Astrocyte (in vitro differentiated cells and primary cell): Measurements from ENCODE around the gene EIF3D. TPM values are rescaled to one million over a fixed set of nuclear protein-coding genes. Genes with fewer than 3 reads are reported as not detected.

Experiments
- DNase-seq: peaks from one replicate; pipeline ENCODE4 v3.0.0-alpha.2; 2010; ENCODE audit warnings: low read depth
- FAIRE-seq: peaks from 2 replicates; lab custom pipeline; 2011; peaks lifted over from hg19 to GRCh38; lab: Jason Lieb, UNC
- H2AFZ ChIP-seq: 2 replicates; pipeline ENCODE4 v1.6.0; 2012; ENCODE audit warnings: low read depth, low read length, inconsistent platforms
- H3K27ac ChIP-seq: 2 replicates; pipeline ENCODE4 v1.5.1; 2011; ENCODE audit warnings: low read depth, low read length, inconsistent platforms
- H3K27me3 ChIP-seq: 2 replicates; pipeline ENCODE4 v1.6.0; 2011; ENCODE audit warnings: low read length, inconsistent platforms; ENCODE audit not compliant: insufficient read depth
- H3K36me3 ChIP-seq: 2 replicates; pipeline ENCODE4 v1.5.1; 2011; ENCODE audit warnings: low read length, inconsistent platforms; ENCODE audit not compliant: insufficient read depth
- H3K4me1 ChIP-seq: 2 replicates; pipeline ENCODE4 v1.5.1; 2011; ENCODE audit warnings: low read length, inconsistent platforms; ENCODE audit not compliant: insufficient read depth
- H3K4me2 ChIP-seq: 2 replicates; pipeline ENCODE4 v1.6.0; 2012; ENCODE audit warnings: low read length, inconsistent platforms
- H3K4me3 ChIP-seq: 2 replicates; pipeline ENCODE4 v1.5.1; 2011; ENCODE audit warnings: low read depth, mild to moderate bottlenecking, low read length, inconsistent platforms; ENCODE audit not compliant: insufficient read depth
- H3K79me2 ChIP-seq: 2 replicates; pipeline ENCODE4 v1.6.0; 2012; ENCODE audit warnings: mild to moderate bottlenecking, low read length, inconsistent platforms; ENCODE audit not compliant: insufficient read depth
- H3K9ac ChIP-seq: 2 replicates; pipeline ENCODE4 v1.6.0; 2012; ENCODE audit warnings: mild to moderate bottlenecking, low read length, inconsistent platforms
- H3K9me3 ChIP-seq: 2 replicates; pipeline ENCODE4 v1.5.1; 2012; ENCODE audit warnings: low read depth, mild to moderate bottlenecking, low read length, inconsistent platforms; ENCODE audit not compliant: insufficient read depth
- H4K20me1 ChIP-seq: 2 replicates; pipeline ENCODE4 v1.6.0; 2012; ENCODE audit warnings: low read length, inconsistent platforms; ENCODE audit not compliant: insufficient read depth
- H3K27ac Mint-ChIP-seq: one replicate; pipeline ENCODE4 v1.8.0; 2021; ENCODE audit warnings: mild to moderate bottlenecking, mixed read lengths; ENCODE audit not compliant: unreplicated experiment
- H3K27me3 Mint-ChIP-seq: one replicate; pipeline ENCODE4 v1.8.0; 2021; ENCODE audit warnings: low read depth, mixed read lengths; ENCODE audit not compliant: unreplicated experiment
- H3K36me3 Mint-ChIP-seq: one replicate; pipeline ENCODE4 v1.8.0; 2021; ENCODE audit warnings: low read depth, mixed read lengths; ENCODE audit not compliant: unreplicated experiment
- H3K4me1 Mint-ChIP-seq: one replicate; pipeline ENCODE4 v1.8.0; 2021; ENCODE audit warnings: low read depth, mixed read lengths; ENCODE audit not compliant: unreplicated experiment
- H3K4me3 Mint-ChIP-seq: one replicate; pipeline ENCODE4 v1.8.0; 2021; ENCODE audit warnings: mild to moderate bottlenecking, moderate library complexity, mixed read lengths; ENCODE audit not compliant: unreplicated experiment
- H3K9me3 Mint-ChIP-seq: one replicate; pipeline ENCODE4 v1.8.0; 2021; ENCODE audit warnings: mild to moderate bottlenecking, mixed read lengths; ENCODE audit not compliant: unreplicated experiment
- EZH2 ChIP-seq: IDR thresholded peaks from 2 replicates; pipeline ENCODE4 v1.6.1; 2012; ENCODE audit warnings: mild to moderate bottlenecking, low read length, inconsistent platforms; ENCODE audit not compliant: insufficient read depth
- total RNA-seq: library from RNA; stranded (reverse); gene quantifications from 2 replicates; pipeline ENCODE4 v1.2.1, GENCODE V29; 2021
- TF ChIP-seq, protein P1 (sequence below): IDR thresholded peaks from 2 replicates; pipeline ENCODE4 v1.5.1; 2011; ENCODE audit warnings: low read depth, mild to moderate bottlenecking, inconsistent platforms, low read length, moderate library complexity; ENCODE audit not compliant: insufficient read depth

Gene EIF3D
- total RNA-seq, 1 donor from 2014 or later, result 168 TPM

- TF ChIP-seq, protein P1, sequence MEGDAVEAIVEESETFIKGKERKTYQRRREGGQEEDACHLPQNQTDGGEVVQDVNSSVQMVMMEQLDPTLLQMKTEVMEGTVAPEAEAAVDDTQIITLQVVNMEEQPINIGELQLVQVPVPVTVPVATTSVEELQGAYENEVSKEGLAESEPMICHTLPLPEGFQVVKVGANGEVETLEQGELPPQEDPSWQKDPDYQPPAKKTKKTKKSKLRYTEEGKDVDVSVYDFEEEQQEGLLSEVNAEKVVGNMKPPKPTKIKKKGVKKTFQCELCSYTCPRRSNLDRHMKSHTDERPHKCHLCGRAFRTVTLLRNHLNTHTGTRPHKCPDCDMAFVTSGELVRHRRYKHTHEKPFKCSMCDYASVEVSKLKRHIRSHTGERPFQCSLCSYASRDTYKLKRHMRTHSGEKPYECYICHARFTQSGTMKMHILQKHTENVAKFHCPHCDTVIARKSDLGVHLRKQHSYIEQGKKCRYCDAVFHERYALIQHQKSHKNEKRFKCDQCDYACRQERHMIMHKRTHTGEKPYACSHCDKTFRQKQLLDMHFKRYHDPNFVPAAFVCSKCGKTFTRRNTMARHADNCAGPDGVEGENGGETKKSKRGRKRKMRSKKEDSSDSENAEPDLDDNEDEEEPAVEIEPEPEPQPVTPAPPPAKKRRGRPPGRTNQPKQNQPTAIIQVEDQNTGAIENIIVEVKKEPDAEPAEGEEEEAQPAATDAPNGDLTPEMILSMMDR, result no peak
- TF ChIP-seq EZH2, result no peak
- DNase-seq (no peak), FAIRE-seq (no peak)
- Histone ChIP-seq H3K4me1 (peaks cover 8% of the 10 kb centered on the region), H3K4me3 (no peak overlapping the region), H2AFZ (no peak overlapping the region), H3K9me3 (no peaks in the 10 kb centered on the region), H3K9ac (no peak overlapping the region), H3K36me3 (no peaks in the 10 kb centered on the region), H3K27me3 (peaks cover 6% of the 10 kb centered on the region), H4K20me1 (no peaks in the 10 kb centered on the region), H3K79me2 (no peaks in the 10 kb centered on the region), H3K27ac (no peak overlapping the region), H3K4me2 (no peak overlapping the region)
- Mint-ChIP-seq H3K9me3 (no peaks in the 10 kb centered on the region), H3K27me3 (peaks cover 20% of the 10 kb centered on the region), H3K4me1 (peaks cover 13% of the 10 kb centered on the region), H3K4me3 (no peak overlapping the region), H3K27ac (no peak overlapping the region), H3K36me3 (no peaks in the 10 kb centered on the region)
Observed at GRCh38 chr22:36564422-36565158, 35.6 kb upstream of the EIF3D start.

DNA sequence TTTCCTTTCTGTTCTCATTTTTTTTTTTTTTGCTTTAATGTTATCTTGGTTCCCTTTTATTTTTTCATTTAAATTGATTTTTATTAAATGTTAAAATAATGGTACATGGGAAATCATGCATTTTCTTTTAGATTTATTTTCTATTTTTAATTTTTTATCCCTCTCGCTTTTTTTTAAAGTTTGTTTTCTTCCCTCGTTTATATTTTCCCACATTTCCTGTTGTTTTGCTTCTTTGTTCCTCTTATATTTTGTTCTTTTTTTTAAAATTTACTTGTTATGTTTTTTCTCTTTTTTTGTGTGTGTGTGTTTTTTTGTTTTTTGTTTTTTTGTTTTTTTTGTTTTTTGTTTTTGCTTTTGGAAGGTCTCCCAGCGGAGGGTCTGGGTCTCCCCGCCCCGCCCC, 34.9 kb upstream of the EIF3D start:
- Mint-ChIP-seq H3K27me3 (peaks cover 20% of the 10 kb centered on the region), H3K27ac (no peak overlapping the region), H3K4me1 (peaks cover 13% of the 10 kb centered on the region), H3K9me3 (no peaks in the 10 kb centered on the region), H3K4me3 (no peak overlapping the region), H3K36me3 (no peaks in the 10 kb centered on the region)
- no peaks in the 10 kb centered on the region for H4K20me1 ChIP-seq
- no peak overlapping the region for H3K4me2 ChIP-seq
- DNase-seq, result no peak
- no peak overlapping the region for H3K4me3 ChIP-seq
- no peaks in the 10 kb centered on the region for H3K36me3 ChIP-seq
- H3K9ac ChIP-seq, result no peak overlapping the region
- FAIRE-seq, result no peak
- no peaks in the 10 kb centered on the region for H3K9me3 ChIP-seq
- no peak overlapping the region for H2AFZ ChIP-seq
- H3K79me2 ChIP-seq, result no peaks in the 10 kb centered on the region
- no peak overlapping the region for H3K27ac ChIP-seq
- TF ChIP-seq, protein P1, result no peak
- no peak for TF ChIP-seq EZH2
- peaks cover 8% of the 10 kb centered on the region for H3K4me1 ChIP-seq
- peaks cover 6% of the 10 kb centered on the region for H3K27me3 ChIP-seq

DNA sequence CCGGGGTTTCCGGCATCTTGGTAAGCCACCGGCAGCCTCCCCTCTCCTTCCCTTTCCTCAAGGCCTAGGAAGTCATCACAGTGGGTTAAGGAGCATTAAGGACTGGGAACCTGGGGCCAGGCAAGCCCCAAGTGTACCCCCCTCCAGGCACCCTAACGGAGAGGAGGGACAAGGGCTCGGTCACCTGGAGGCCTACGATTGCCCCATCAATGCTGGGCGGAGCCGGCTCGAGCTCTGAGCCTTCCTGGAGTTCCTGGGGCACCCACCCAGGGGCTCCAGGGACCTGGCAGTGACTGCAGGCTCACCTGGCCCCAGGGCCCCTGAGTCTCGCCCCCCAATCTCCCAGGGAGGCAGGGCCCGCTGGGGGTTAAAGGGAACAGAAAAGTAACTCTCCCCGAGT, 34.5 kb upstream of the EIF3D start:
- Mint-ChIP-seq H3K4me1 (peaks cover 13% of the 10 kb centered on the region), H3K4me3 (no peak overlapping the region), H3K27me3 (peaks cover 20% of the 10 kb centered on the region), H3K36me3 (no peaks in the 10 kb centered on the region), H3K9me3 (no peaks in the 10 kb centered on the region), H3K27ac (no peak overlapping the region)
- Histone ChIP-seq H3K27ac (no peak overlapping the region), H3K9ac (no peak overlapping the region), H4K20me1 (no peaks in the 10 kb centered on the region), H3K36me3 (no peaks in the 10 kb centered on the region), H3K4me1 (peaks cover 8% of the 10 kb centered on the region), H3K9me3 (no peaks in the 10 kb centered on the region), H3K27me3 (peaks cover 6% of the 10 kb centered on the region), H2AFZ (no peak overlapping the region), H3K79me2 (no peaks in the 10 kb centered on the region), H3K4me2 (no peak overlapping the region), H3K4me3 (no peak overlapping the region)
- no peak for TF ChIP-seq EZH2
- TF ChIP-seq, protein P1, result no peak
- no peak for DNase-seq
- FAIRE-seq, result no peak
